Pancreas (tissue), 10 donors: ENCODE measurements around the gene GPR157. TPM values are rescaled to one million over a fixed set of nuclear protein-coding genes. Genes with fewer than 3 reads are reported as not detected.
"Not testable (repeated sequence)": the region's sequence is repeated elsewhere in the genome, so short reads cannot be mapped to it uniquely, and the experiment has no call there.

Source experiments
- ATAC-seq, 4 donors: fragments of 200-7000 bp; cut with Tn5 transposase; one replicate each; pipeline versions ENCODE4 v1.8.0 to v1.9.1; 2020; ENCODE audit warnings: mild to moderate bottlenecking in 4 of 4, moderate library complexity in 4 of 4
- DNase-seq, 6 donors: peaks; one replicate each; pipeline ENCODE4 v3.0.0-alpha.2; 2020
- FAIRE-seq: peaks from 2 replicates; lab custom pipeline; 2012; peaks lifted over from hg19 to GRCh38; lab: Jason Lieb, UNC
- H3K27ac ChIP-seq, 4 donors: fragments of 200-600 bp; sonication (generic); 1 replicate in 3 of 4; 2 replicates in 1 of 4; pipeline versions ENCODE4 v1.5.0 to v1.8.0; 2020
- H3K27me3 ChIP-seq, 4 donors: fragments of 200-600 bp; one replicate each; pipeline ENCODE4 v1.8.0; 2021
- H3K36me3 ChIP-seq, 3 donors: fragments of 200-600 bp; sonication (generic) in 1 of 3; one replicate each; pipeline versions ENCODE4 v1.5.0 to v1.8.0; 2020 to 2021
- H3K4me1 ChIP-seq, 3 donors: fragments of 200-600 bp; one replicate each; pipeline ENCODE4 v1.8.0; 2021
- H3K4me3 ChIP-seq, 4 donors: fragments of 200-600 bp; sonication (generic) in 2 of 4; one replicate each; pipeline versions ENCODE4 v1.5.0 to v1.8.0; 2020 to 2021
- H3K9me3 ChIP-seq, 4 donors: fragments of 200-600 bp; one replicate each; pipeline ENCODE4 v1.8.0; 2021
- WGBS, 2 donors: extraction: QIAGEN DNeasy Blood & Tissue Kit; methylation state at CpG; one replicate each; pipeline ENCODE4 v1.1.7; 2013; 5-methylcytosine and 5-hydroxymethylcytosine counted together
- intact Hi-C, 3 donors: fragments of 100-400 bp; cut with DNase I; formaldehyde crosslinking; loops; one replicate each; pipeline versions ENCODE4 v1.11.1 to v1.14.2; 2022
- polyA plus RNA-seq, 2 donors: library from polyadenylated mRNA; stranded (reverse); fragments of 200-250 nt; gene quantifications; one replicate each; pipeline ENCODE4 v1.2.3, GENCODE V29; 2013
- total RNA-seq, 6 donors: library from RNA; stranded (reverse); fragmentation: NEBNext Ultra II Directional in 4 of 6; extraction: Animal tissue kit (Norgen Biotek cat#: 25700) in 4 of 6; gene quantifications; one replicate each; pipeline versions ENCODE4 v1.2.1 to v1.2.4, GENCODE V29; 2021 to 2023
- TF ChIP-seq, protein P1 (sequence below), 4 donors: fragments of 200-600 bp; sonication (generic) in 3 of 4; IDR thresholded peaks; one replicate each; pipeline versions ENCODE4 v1.5.0 to v1.8.0; 2021; ENCODE audit warnings: antibody characterized with exemption in 4 of 4
- donor health status: healthy with polysubstance abuse.
- donor health status: DM: no; HTN: no; CAD: no; lungs with moderate emphysema.
- donor health status: DM: no; HTN: no; CAD: no.
- donor health status: control.
- donor health status: control.
- donor health status: Bipolar disorder and iron deficiency.
- donor health status: DM: yes; HTN: yes; CAD: no.
- donor health status: DM: no; HTN: no; CAD: no.
- donor health status: DM: no; HTN: no; CAD: no.
- donor health status: DM: yes; HTN: yes; CAD: no.

Gene GPR157
- total and polyA plus RNA-seq, 8 donors: 2.1 to 6.2 (median 5.0) TPM

- Histone ChIP-seq H3K4me1 (peaks cover 0 to 18% (median 14%) of the 10 kb centered on the region in 3 donors), H3K4me3 (no peak overlapping the region), H3K27ac (no peak overlapping the region), H3K27me3 (no peaks in the 10 kb centered on the region), H3K9me3 (no peaks in the 10 kb centered on the region), H3K36me3 (no peaks in the 10 kb centered on the region)
- DNase-seq (no peak), ATAC-seq (no peak), FAIRE-seq (no peak)
- WGBS, 2 donors: 41 to 44% methylated on average over 2 of the region's 2 CpGs
- intact Hi-C loops: no loop called here
- TF ChIP-seq, protein P1, sequence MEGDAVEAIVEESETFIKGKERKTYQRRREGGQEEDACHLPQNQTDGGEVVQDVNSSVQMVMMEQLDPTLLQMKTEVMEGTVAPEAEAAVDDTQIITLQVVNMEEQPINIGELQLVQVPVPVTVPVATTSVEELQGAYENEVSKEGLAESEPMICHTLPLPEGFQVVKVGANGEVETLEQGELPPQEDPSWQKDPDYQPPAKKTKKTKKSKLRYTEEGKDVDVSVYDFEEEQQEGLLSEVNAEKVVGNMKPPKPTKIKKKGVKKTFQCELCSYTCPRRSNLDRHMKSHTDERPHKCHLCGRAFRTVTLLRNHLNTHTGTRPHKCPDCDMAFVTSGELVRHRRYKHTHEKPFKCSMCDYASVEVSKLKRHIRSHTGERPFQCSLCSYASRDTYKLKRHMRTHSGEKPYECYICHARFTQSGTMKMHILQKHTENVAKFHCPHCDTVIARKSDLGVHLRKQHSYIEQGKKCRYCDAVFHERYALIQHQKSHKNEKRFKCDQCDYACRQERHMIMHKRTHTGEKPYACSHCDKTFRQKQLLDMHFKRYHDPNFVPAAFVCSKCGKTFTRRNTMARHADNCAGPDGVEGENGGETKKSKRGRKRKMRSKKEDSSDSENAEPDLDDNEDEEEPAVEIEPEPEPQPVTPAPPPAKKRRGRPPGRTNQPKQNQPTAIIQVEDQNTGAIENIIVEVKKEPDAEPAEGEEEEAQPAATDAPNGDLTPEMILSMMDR (IDR thresholded peaks at IDR 0.05): no peak
Observed at GRCh38 chr1:9126511-9126910, 2.4 kb downstream of the GPR157 start.

GRCh38 chr1:9125847-9126246, 3.1 kb downstream of the GPR157 start:
- H3K9me3 ChIP-seq, H3K27ac ChIP-seq, H3K4me3 ChIP-seq, intact Hi-C loops, FAIRE-seq, H3K27me3 ChIP-seq, ATAC-seq, H3K36me3 ChIP-seq: not testable (repeated sequence)
- 84 to 87% methylated on average over 9 of the region's 9 CpGs for WGBS, 2 donors
- H3K4me1 ChIP-seq: peaks cover 0 to 18% (median 14%) of the 10 kb centered on the region in 3 donors
- DNase-seq: peak in 1 of 6 donors; percentile 1

GRCh38 chr1:9125325-9125724, 3.6 kb downstream of the GPR157 start:
- TF ChIP-seq, protein P1 (IDR thresholded peaks at IDR 0.05): no peak
- intact Hi-C loops: no loop called here
- DNase-seq: peak in 1 of 6 donors; percentile 1
- Histone ChIP-seq H3K27me3 (no peaks in the 10 kb centered on the region), H3K4me1 (peaks cover 0 to 18% (median 14%) of the 10 kb centered on the region in 3 donors), H3K27ac (no peak overlapping the region), H3K36me3 (no peaks in the 10 kb centered on the region), H3K4me3 (no peak overlapping the region), H3K9me3 (no peaks in the 10 kb centered on the region)
- WGBS, 2 donors: 62 to 84% methylated on average over 4 of the region's 4 CpGs
- FAIRE-seq: no peak
- no peak for ATAC-seq

DNA sequence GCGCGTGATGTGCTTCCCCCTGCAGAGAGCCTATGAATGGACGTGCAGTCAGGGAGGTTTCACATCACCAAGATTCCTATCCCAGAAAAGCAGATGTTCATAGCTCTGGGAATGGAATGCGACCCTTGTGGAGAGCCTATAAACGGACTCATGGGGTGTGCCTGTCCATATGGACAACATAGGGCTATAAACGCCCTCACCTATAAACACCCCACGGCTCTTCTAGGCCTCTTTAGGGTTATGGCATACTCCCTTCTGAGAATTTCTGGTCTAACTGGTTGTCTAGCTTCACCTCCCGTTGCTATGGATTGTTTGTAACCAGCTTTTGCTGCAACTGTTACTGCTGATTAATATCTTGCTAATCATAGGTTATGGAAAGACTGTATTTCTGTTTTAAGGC, 4.5 kb downstream of the GPR157 start:
- WGBS, 2 donors: 76 to 85% methylated on average over 5 of the region's 8 CpGs
- H3K9me3 ChIP-seq, intact Hi-C loops, H3K4me3 ChIP-seq, DNase-seq, H3K36me3 ChIP-seq, H3K27ac ChIP-seq, ATAC-seq, FAIRE-seq, H3K27me3 ChIP-seq: not testable (repeated sequence)
- H3K4me1 ChIP-seq: peaks cover 0 to 18% (median 14%) of the 10 kb centered on the region in 3 donors

GRCh38 chr1:9123665-9124064, 5.2 kb downstream of the GPR157 start:
- DNase-seq, H3K36me3 ChIP-seq, H3K27ac ChIP-seq, FAIRE-seq, H3K9me3 ChIP-seq, ATAC-seq, H3K4me3 ChIP-seq, H3K27me3 ChIP-seq, intact Hi-C loops: not testable (repeated sequence)
- 95% methylated on average over 2 of the region's 2 CpGs for WGBS, 2 donors
- peaks cover 0 to 18% (median 14%) of the 10 kb centered on the region in 3 donors for H3K4me1 ChIP-seq

- TF ChIP-seq, protein P1 (IDR thresholded peaks at IDR 0.05): no peak
- intact Hi-C loops: no loop called here
- FAIRE-seq (no peak), DNase-seq (no peak), ATAC-seq (no peak)
- peaks cover 0 to 9% (median 4%) of the 10 kb centered on the region in 3 donors for H3K4me1 ChIP-seq
- no peak overlapping the region for H3K4me3 ChIP-seq
- H3K36me3 ChIP-seq: no peaks in the 10 kb centered on the region
- whole genome bisulfite sequencing, 2 donors: 89 to 94% methylated on average over 21 to 22 of the region's 22 CpGs
- H3K9me3 ChIP-seq: no peaks in the 10 kb centered on the region
- H3K27ac ChIP-seq: no peak overlapping the region
- no peaks in the 10 kb centered on the region for H3K27me3 ChIP-seq
Observed at GRCh38 chr1:9121496-9122409, 7.1 kb downstream of the GPR157 start.
